Measurements from ENCODE around the gene SPTY2D1.
A peak's percentile ranks its signal among the peaks of the same experiment; 100 is the strongest.
"Not testable (repeated sequence)": the region's sequence is repeated elsewhere in the genome, so short reads cannot be mapped to it uniquely, and the experiment has no call there.

The SPTY2D1 gene

GRCh38 chr11:18634140-18635032, at the start of gene SPTY2D1:
Gene SPTY2D1, minus strand, starts transcription at chr11:18634342. Its CDS starts 85 bp downstream, at chr11:18634257.
- DNase-seq (ENCODE audit: low spot score), result peak; percentile 99

GRCh38 chr11:18682466-18682865, 48.3 kb upstream of the SPTY2D1 start:
- DNase-seq (ENCODE audit: low spot score), result no peak

GRCh38 chr11:18681949-18682348, 47.8 kb upstream of the SPTY2D1 start:
- not testable (repeated sequence) for DNase-seq (ENCODE audit: low spot score)

GRCh38 chr11:18677560-18677959, 43.4 kb upstream of the SPTY2D1 start:
- no peak for DNase-seq (ENCODE audit: low spot score)

- DNase-seq (ENCODE audit: low spot score), result no peak
Observed at GRCh38 chr11:18676803-18677202, 42.7 kb upstream of the SPTY2D1 start.

- not testable (repeated sequence) for DNase-seq (ENCODE audit: low spot score)
Observed at GRCh38 chr11:18672209-18672608, 38.1 kb upstream of the SPTY2D1 start.

GRCh38 chr11:18671246-18671645, 37.1 kb upstream of the SPTY2D1 start:
- no peak for DNase-seq (ENCODE audit: low spot score)

GRCh38 chr11:18669711-18670110, 35.6 kb upstream of the SPTY2D1 start:
- no peak for DNase-seq (ENCODE audit: low spot score)

GRCh38 chr11:18669219-18669596, 35.1 kb upstream of the SPTY2D1 start:
- no peak for DNase-seq (ENCODE audit: low spot score)

- DNase-seq (ENCODE audit: low spot score), result no peak
Observed at GRCh38 chr11:18668131-18668530, 34.0 kb upstream of the SPTY2D1 start.

GRCh38 chr11:18665353-18665872, 31.3 kb upstream of the SPTY2D1 start:
- DNase-seq (ENCODE audit: low spot score), result not testable (repeated sequence)

- no peak for DNase-seq (ENCODE audit: low spot score)
Observed at GRCh38 chr11:18657673-18658072, 23.5 kb upstream of the SPTY2D1 start.

- peak; percentile 68 for DNase-seq (ENCODE audit: low spot score)
Observed at GRCh38 chr11:18650859-18651557, 16.9 kb upstream of the SPTY2D1 start.

GRCh38 chr11:18650353-18650752, 16.2 kb upstream of the SPTY2D1 start:
- no peak for DNase-seq (ENCODE audit: low spot score)

GRCh38 chr11:18643034-18643433, 8.9 kb upstream of the SPTY2D1 start:
- not testable (repeated sequence) for DNase-seq (ENCODE audit: low spot score)

- no peak for DNase-seq (ENCODE audit: low spot score)
Observed at GRCh38 chr11:18641677-18642076, 7.5 kb upstream of the SPTY2D1 start.

- DNase-seq (ENCODE audit: low spot score), result no peak
Observed at GRCh38 chr11:18633256-18634139, 644 bp downstream of the SPTY2D1 start.

- DNase-seq (ENCODE audit: low spot score), result no peak
Observed at GRCh38 chr11:18632841-18633240, 1.3 kb downstream of the SPTY2D1 start.

- no peak for DNase-seq (ENCODE audit: low spot score)
Observed at GRCh38 chr11:18624161-18624560, 10.0 kb downstream of the SPTY2D1 start.

- no peak for DNase-seq (ENCODE audit: low spot score)
Observed at GRCh38 chr11:18623707-18624106, 10.4 kb downstream of the SPTY2D1 start.

- no peak for DNase-seq (ENCODE audit: low spot score)
Observed at GRCh38 chr11:18618342-18619025, 15.7 kb downstream of the SPTY2D1 start.
